Activated effector memory CD4-positive, alpha-beta T cell treated with Interleukin-2 at 50 U/mL for 16 hours (primary cell): ENCODE results near the gene HSPB8.

Experiments
- DNase-seq: peaks from one replicate; pipeline ENCODE4 v3.0.0-alpha.2; 2020

The HSPB8 gene

DNA sequence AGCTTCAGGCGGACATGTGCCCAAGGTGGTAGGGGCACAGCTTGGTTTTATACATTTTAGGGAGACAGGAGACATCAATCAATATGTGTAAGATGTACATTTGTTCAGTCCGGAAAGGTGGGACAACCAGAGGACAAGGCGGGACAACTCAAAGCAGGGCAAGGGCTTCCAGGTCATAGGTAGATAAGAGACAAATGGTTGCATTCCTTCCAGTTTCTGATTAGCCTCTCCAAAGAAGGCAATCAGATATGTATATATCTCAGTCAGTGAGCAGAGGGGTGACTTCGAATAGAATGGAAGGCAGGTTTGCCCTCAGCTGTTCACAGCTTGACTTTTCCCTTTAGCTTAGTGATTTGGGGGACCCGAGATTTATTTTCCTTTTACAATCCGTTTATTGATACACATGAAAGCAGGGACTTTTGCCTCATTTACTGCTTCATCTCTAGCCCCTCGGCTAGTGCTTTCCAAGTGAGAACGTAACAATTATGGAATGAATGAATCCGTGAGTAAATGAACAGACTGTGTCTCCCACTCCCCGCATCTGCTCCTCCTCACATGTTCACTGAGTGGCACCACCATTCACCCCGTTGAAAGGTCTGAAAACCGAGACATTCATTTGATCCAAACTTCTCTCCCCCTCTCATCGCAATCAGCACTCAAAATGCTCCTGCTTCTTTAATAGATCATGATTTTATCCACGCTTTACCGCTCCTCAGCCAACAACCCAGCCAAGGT lies 6.9 kb upstream of the HSPB8 start:
- no peak for DNase-seq

DNA sequence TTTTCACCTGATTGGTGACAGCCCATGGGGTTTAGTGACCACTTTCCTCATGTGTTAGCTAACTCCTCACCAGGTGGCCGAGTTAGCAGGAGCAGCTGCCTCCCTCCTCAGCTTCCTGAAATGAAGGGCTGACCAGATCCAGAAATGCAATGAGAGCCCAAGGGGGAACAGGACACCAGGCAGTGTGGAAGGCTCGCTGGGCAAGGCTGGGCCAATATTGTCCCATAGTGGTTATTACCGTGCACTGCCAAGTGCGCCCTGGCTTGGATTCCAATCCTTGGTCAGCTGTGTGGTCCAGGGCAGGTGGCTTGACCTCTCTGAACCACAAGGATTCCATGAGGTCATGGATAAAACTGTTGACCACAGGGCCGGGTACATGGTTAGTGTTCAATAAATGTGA lies 3.6 kb upstream of the HSPB8 start:
- no peak for DNase-seq

DNA sequence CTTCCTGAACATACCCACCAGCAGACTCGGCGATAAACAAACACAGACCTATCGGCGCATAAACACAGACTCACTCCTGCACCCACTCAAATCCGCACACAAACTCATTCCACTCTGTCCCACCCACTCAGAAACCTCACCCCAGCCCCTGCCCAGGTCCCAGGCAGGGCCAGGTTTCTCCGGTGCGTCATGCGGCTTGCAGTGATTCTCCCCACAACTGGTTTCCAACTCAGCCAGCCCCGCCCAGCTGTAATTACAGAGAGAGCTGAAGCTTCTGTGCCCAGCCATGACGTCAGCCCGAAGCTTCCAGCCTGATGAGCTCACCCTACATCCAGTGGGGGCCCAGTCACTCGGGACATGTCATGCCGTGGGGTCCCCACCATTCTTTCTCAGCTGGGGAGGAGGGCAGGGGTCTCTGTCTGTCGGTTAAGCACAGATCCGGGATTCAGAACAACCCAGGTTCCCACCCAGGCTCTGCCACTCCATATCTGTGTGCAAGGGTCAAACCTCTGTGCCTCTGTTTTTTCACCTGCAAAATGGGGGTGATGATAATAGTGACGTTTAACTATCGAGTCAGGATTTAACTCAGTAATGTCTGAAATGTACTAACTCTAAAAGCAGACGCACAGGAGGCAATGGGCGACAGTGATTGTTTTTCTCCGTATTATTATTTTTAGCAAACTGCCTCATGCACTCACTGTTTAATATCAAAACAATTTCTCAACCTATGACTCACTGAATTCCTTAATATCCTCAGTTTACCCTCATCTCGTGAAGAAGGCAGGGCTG lies 2.3 kb upstream of the HSPB8 start:
- DNase-seq: no peak

DNA sequence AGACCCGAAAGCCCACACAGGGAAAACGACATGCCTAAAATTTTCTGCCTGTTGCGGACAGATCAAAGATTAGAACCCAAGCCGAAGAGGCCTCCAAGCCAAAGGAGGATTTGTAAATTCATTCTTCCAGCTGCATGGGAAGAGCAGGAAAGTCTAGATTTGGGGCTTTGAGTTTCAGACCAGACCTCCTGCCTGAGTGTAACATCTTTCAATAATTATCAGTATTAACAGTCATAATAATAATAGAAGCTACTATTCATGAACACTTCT lies 1.7 kb upstream of the HSPB8 start:
- DNase-seq: no peak

DNA sequence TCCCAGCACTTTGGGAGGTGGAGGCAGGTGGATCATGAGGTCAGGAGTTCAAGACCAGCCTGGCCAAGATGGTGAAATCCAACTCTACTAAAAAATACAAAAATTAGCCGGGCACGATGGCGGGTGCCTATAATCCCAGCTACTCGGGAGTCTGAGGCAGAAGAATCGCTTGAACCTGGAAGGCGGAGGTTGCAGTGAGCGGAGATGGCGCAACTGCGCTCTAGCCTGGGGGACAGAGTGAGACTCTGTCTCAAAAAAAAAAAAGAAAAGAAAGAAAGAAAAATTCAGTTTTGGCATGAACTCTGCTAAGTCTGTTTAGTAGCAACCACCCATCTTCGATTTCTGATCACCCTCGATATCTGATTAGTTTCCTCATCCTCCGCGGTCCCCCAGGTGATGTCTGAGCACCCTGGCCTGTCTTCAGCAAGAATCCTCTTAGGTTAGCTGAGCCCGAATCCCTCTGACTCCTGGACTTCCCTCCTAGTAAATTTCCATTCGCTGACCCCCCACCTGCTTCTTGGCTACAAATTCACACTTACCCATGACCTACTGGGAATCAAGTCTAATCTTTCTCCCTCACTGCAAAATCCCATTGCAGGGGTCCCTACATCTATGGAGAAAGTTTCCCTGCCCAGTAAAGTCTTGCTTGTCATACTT lies 879 bp upstream of the HSPB8 start:
- DNase-seq: no peak

DNA sequence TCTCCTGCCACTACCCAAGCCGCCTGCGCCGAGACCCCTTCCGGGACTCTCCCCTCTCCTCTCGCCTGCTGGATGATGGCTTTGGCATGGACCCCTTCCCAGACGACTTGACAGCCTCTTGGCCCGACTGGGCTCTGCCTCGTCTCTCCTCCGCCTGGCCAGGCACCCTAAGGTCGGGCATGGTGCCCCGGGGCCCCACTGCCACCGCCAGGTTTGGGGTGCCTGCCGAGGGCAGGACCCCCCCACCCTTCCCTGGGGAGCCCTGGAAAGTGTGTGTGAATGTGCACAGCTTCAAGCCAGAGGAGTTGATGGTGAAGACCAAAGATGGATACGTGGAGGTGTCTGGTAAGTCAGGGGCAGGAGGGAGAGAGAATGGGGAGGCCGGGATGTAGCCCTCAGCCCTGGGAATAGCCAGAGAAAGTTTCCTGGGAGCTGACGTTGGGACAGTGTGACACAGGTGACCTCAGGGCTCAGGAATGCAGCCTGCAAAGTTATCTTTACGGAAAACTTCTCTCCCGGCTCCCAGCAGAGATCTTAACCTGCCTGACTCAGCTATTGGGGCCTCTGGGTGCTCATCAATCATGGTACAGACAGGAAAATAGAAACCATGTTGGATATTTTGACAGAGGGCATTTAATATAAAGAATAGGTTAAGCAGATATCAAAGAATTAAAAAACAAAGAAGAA lies 747 bp downstream of the HSPB8 start:
- DNase-seq: no peak

DNA sequence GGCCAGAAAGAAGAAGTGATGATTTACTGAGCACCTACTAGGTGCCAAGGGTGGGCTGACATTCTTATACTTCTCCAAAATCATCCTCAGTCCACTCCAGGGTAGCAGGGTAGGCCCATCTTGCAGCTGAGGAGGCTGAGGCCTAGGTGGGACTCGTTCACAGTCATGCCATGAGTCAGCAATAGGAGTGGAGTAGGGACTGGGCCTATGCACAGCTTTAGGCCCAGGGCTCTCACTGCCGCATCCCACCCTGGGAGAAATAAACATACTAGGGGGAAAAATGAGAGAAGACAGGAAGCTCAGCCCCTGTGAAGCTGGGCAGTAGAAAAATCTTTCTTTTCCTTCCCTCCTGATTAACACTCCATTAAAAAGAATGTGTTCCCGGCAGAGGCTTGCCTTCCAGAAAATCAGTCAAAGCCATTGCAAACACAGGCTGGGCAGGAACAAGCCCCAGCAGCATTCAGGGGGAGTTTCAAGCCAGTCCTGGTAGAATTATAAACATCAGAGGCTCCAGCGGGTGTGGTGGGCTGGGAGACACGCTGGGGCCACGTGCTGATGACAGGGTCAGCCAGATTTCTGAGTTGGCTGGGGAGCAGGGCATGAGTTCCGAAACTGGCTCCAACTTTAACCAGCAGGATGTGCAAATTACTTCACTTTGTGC lies 1.8 kb downstream of the HSPB8 start:
- no peak for DNase-seq

DNA sequence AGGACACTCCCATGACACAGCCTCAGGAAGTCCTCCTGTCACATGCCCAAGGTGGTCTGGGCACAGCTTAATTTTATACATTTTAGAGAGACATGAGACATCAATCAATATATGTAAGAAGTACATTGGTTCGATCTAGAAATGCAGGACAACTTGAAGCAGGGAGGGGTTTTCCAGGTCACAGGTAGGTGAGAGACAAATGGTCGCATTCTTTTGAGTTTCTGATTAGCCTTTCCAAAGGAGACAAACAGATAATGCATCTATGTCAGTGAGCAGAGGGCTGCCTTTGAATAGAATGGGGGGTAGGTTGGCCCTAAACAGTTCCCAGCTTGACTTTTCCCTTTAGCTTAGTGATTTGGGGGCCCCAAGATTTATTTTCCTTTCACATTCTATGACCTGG lies 2.5 kb downstream of the HSPB8 start:
- DNase-seq: no peak

DNA sequence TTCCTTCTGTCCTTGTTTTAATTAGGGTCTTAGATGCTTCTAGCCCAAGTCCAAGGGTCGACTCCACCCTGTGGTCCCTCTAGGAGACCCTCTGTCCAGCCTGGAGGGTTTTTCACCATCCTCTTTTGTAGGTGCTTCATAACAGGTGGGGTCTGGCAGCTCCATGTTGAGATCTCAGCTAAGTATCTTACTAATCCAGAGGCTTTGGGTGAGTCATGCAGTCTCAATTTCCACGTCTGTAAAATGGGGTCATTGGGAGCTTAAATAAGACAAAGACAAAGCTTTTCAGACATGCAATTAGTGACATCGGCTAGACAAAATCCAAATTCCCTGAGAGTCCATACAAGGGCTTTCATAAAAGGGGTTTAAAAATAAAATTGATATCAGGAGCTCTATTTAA lies 3.2 kb downstream of the HSPB8 start:
- no peak for DNase-seq

DNA sequence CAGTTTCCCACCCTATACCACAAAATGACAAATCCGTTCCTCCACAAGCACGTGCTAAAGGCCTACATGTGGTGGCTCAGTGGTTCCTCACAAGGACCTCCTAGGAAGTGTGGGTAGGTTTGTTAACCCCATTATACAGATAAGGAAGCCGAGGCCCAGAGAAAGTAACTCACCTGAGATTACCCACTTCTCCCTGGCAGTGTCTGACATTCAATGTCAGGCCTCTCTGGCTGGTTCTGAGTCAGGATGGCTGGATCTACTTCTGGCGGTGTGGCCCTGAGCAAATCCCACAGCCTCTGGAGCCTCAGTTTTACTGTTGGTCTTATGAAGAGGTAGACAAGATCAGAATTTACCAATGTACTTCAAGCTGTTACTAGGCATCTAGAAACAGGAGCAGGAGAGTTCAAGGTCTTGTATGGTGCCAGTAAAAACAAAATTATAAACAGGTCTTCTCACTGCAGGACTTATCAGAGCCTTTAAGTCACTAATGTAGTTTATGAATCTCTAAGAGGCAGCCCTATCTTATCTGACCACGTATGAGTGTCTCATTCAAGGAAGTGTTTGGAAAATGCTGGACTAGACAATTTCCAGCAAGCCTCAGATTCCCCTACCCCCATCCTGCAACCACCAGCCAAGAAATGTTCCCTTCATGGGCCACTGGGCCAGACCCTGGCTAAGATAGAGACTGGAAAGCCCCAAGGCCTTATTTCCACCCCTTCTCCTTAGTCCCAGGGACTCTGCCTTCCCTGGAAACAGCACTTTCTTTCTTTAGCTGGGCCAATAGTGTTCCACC lies 4.2 kb downstream of the HSPB8 start:
- no peak for DNase-seq

DNA sequence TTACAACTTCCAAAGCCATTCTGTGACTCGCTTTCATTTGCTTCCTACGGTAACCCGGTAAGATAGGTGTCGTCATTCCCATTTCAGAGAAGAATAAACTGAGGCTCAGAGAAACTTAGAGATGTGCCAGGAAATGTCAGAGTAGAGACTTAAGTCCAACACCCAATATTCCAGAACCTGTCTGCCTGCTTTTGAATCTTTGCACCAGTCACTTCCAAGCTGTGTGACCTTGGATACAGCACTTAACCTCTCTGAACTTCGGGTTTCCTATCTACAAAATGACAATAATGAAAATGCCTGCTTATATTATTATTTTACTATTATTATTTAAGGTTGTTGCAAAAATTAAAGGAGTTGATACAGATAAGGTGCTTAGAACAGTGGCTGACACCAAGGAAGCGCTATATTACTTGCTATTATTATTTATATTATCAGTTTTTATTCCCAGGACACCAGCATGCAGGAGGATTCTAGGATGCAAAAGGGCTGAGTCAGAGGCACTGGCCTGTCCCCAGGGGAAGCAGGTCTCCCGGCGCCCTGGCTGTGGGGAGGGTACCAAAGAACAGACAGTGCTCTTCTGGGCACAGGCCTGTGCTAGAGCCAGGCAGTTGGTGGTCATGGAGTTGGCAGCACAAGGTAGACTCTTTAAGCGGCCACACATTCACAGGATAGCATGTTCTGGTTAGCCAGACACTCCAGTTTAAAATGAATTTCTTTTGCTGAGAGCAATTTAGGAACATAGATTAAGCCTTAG lies 5.4 kb downstream of the HSPB8 start:
- DNase-seq: no peak

DNA sequence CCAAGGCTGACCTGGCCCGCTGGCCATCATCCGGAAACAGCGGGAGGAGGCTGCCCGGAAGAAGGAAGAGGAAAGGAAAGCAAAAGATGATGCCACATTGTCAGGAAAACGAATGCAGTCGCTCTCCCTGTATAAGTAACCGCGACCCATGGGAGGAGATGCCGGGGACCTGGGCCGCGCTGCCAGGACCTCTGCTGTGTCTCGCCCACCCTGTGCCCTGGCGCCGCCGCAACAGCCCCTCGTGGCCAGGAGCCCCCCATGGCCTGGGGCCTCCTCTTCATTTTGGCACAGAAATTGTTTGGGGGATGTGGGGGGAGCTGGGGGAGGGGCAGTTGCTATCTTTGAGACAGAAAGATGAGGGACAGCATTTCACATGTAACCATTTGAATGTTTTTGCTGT lies 16.5 kb downstream of the HSPB8 start:
- DNase-seq: no peak

DNA sequence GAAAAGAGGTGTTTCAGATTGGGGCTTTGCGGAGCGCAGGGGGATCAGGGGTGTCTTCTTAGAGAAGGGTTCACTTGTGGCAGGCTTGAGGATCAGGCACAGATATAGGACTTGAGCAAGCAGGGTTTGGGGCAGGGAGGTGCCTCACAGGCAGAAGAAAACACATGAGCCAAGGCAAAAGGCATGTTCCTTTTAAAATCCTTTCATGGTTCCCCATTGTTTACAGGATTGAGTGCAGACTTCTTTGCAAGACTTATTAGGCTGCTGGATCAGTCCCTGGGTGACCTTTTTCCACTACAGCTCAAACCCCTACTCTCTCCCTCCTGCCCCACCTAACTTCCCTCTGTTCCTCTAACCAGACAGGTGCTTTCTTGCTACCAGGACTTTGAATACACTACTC lies 19.7 kb downstream of the HSPB8 start:
- no peak for DNase-seq

DNA sequence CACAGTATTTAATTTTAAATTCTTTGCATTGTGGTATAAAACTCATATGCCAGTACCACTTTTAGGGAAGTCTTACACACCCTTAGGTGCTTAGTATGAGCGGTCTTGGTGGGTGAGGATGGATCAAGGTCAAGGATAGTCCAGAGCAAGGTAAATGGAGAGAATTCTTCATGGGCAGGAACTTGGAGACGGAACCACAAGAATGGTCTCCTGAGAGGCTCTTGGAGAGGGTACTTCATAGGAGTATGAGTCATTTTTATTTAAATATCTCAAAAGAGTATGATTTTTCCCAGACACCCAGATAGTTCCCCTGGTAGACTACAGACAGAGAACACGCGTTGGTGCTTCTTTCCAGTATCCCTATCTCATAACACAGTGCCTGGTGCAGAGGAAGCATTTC lies 21.9 kb downstream of the HSPB8 start:
- DNase-seq: no peak

DNA sequence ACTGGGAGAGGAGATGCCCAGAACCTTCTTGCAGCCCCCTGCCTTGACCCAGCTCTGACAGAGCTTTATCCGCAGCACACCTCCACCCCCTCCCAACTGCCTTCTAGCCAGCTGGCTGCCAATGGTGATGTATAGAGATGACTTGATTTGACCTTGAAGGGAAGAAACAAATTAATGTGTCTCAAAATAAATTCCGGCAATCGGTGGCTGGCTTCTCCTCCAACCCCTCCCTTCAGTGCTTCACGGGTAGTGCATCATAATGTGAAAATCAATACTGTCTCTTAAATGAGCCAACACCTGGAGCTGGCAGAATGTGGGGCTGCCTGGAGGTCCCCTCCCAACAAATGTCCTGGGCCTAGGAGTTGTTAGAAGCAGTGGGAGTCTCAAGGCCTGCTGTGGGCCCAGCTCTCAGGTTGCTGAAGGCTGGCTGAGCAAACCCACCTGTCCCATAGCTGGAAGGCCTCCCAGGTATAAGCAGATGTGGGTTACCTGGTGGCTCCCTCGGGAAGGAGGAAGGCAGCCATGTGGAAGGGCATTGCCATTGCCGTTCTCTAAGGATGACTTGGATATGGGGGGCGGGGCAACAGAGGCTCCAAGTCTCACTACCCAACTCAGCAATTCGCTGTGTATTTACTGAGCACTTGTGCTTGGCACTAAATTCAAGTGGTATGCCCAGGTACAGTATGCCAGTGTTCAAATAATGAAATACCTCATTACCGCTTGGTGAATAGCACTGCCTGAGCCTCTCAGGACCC lies 23.2 kb downstream of the HSPB8 start:
- DNase-seq: no peak

DNA sequence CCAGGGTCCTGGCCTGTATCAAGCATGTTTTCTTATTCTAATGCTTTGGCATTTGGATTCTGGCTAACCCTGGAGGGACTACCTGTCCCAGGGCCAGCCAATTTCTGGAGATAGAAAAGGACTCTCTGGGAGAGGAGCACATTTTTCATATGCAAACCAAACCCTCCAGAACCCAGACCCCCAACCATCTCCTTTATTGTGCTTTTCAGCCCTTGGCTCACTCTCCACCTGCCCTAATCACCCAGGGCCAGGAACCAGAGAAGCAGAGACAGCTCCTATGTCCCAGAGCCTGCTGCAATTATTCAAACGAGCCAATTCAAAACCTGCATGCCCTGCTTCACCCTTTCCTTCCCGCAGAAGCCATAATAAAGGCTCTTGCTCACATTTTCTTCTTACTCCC lies 23.8 kb downstream of the HSPB8 start:
- DNase-seq: no peak

DNA sequence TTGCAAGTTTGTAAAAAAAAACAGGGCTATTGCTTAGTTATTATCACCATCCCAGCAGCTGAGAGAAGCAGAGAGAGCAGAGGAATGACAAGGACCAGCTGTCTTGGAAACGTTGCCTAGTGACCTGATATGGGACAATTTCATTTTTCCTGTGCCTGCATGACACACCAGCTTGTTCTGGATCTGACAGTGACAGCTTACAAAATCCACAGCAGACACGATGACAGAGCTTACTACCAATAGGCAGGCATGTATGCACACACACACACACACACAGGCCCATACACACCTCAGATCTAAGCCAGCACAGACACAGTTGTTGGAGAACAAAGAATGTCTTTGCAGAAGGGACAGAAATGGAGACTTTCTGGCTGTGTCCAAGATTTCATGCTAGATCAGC lies 25.4 kb downstream of the HSPB8 start:
- DNase-seq: no peak

DNA sequence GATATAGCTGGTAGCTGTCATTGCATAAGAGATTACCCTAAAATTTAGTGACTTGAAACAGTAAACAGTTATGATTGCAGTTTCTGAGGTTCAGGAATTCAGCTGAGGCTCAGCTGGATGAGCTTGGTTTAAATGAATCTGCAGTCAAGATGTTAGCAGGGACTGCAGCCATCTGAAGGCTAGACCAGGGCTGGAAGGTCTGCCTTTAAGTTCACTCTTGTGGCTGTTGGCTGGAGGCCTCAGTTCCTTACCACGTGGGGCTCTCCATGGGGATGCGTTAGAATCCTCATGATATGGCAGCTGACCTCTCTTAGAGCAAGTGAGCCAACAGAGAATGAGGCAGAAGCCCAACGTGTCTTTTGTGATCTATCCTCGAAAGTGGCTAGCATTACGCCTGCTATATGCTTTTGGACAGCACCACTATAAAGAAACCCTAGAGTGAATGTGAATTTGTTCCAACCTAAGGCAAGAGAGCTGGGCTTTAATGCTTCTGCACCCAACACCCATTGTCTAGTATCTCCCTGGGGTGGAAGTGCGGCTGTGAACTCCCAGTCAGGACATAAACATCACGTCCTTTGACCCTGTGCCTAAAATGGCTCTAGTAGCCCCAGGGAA lies 26.0 kb downstream of the HSPB8 start:
- no peak for DNase-seq

DNA sequence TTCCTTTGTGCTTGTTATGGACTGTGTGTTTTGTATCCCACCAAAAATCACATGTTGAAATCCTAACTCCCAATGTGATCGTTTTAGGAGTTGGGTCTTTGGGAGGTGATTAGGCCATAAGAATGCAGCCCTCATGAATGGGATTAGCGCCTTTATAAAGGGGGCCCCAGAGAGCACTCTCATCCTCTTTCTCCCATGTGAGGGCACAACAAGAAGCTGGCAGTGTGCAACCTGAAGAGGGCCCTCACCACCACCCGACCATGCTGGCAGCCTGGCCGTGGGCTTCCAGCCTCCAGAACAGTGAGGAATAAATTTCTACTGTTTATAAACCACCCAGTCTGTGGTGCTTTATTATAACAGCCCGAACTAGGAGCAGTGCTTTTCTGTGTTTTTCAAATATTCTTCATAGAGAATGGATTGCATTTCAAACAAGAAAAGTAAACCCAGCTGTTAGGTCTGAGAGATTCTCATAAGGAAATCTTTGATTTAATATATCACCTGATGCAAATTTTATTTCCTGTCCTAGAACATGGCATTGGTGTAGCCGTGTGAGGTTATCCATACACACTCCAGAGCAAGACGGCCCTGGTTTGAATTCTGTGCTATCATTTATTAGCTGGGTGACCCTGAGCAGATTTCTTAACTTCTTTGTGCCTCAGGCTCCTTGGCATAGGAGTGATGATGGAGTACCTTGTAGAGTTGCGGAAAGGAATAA lies 27.8 kb downstream of the HSPB8 start:
- no peak for DNase-seq

DNA sequence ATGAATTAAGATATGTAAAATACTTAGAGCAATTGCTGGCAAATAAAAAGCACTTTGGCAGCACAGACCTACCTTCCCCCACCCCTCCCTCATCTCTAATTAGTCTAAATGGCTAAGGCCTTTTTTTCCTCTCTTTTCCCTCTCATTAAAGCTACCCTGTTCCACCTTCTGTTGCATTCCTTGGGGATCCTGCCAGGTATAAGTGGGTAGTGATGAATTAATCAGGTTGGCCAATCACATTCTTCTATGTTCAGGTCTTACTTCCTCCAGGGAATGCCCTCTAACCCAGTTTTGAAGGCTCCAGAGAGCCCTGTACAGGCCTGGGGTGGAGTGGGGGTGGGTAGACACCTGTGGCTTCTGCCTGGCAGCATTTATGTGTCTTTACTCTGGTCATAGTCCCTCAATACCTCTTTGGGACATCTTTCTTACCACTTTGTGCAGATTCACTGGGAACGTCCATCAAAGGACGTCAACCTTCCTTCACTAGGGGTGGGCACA lies 28.4 kb downstream of the HSPB8 start:
- no peak for DNase-seq
